Esophagus (tissue), 2 donors: ENCODE measurements around the gene NFIA. TPM values are rescaled to one million over a fixed set of nuclear protein-coding genes. Genes with fewer than 3 reads are reported as not detected.

Source experiments
- H3K27ac ChIP-seq, 2 donors: one replicate each; pipeline ENCODE4 v1.5.1; 2013; ENCODE audit warnings: low read depth in 2 of 2, mild to moderate bottlenecking in 2 of 2, inconsistent platforms in 1 of 2, low read length in 1 of 2, moderate library complexity in 1 of 2
- H3K27me3 ChIP-seq, 2 donors: one replicate each; pipeline ENCODE4 v1.6.1; 2013; ENCODE audit warnings: low read length in 2 of 2, control low read depth in 1 of 2, mild to moderate bottlenecking in 1 of 2; ENCODE audit not compliant: insufficient read depth in 2 of 2, control insufficient read depth in 1 of 2
- H3K36me3 ChIP-seq, 2 donors: one replicate each; pipeline ENCODE4 v1.6.1; 2013; ENCODE audit warnings: low read length in 1 of 2; ENCODE audit not compliant: control insufficient read depth in 2 of 2, insufficient read depth in 2 of 2
- H3K4me1 ChIP-seq, 2 donors: one replicate each; pipeline ENCODE4 v1.6.1; 2013; ENCODE audit warnings: low read length in 1 of 2; ENCODE audit not compliant: control insufficient read depth in 2 of 2, insufficient read depth in 2 of 2
- H3K4me3 ChIP-seq, 2 donors: one replicate each; pipeline ENCODE4 v1.5.1; 2013; ENCODE audit warnings: low read length in 2 of 2, mild to moderate bottlenecking in 2 of 2, low read depth in 1 of 2, moderate library complexity in 1 of 2
- H3K9me3 ChIP-seq, 2 donors: one replicate each; pipeline ENCODE4 v1.6.1; 2013; ENCODE audit warnings: mild to moderate bottlenecking in 2 of 2, low read depth in 1 of 2, low read length in 1 of 2, moderate library complexity in 1 of 2; ENCODE audit not compliant: control insufficient read depth in 2 of 2, insufficient read depth in 1 of 2
- WGBS, 2 donors: extraction: QIAGEN DNeasy Blood & Tissue Kit; methylation state at CpG; one replicate each; pipeline ENCODE4 v1.1.7; 2013; 5-methylcytosine and 5-hydroxymethylcytosine counted together
- polyA plus RNA-seq, 2 donors: library from polyadenylated mRNA; stranded (reverse); fragments of 200-250 nt; gene quantifications; one replicate each; pipeline ENCODE4 v1.2.3, GENCODE V29; 2013
- donor health status: healthy with polysubstance abuse.
- donor health status: Bipolar disorder and iron deficiency.

NFIA gene
- polyA plus RNA-seq, 2 donors: 9.0 to 11.0 TPM

DNA sequence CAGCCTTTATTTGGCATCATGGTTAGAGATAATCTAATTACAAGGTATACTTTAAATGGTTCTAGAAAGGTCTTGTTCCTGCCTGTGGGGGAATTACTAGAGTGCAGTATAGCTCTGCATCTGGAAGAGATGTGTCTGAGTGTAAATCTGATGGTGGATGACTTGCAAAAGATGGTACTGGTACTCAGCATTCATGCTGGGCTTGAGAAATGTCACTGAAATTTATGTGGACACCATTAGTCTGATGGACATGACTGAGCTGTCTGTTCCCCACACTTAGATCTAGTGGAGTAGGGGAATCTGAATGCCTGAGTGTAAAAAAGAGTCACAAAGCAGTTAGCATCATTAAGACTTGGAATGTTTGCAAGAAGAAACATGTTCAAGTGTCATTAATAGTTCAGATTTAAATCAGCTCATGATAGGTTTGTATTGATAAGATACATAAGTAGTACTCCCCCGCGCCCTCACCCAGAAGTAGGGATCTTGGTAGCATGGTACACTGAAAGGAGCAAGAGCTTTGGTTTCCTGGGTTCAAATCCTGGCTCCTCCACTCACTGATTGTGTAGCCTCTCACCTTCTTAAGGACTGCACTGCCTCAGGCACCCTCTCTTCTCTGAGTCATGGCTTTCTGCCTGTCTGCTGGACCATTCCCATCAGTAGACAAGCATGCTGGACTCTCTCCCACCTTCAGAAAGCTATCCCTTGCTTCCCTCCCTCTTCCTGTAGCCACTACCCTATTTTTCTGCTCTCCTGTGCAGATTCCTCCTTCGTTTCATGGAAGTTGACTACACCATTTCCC, 292.9 kb downstream of the NFIA start:
- Histone ChIP-seq H3K9me3 (no peaks in the 10 kb centered on the region), H3K36me3 (no peaks in the 10 kb centered on the region), H3K27me3 (no peaks in the 10 kb centered on the region), H3K4me1 (peaks cover 0 to 2% of the 10 kb centered on the region in 2 donors), H3K4me3 (no peak overlapping the region), H3K27ac (no peak overlapping the region)
- WGBS, 2 donors: 88 to 91% methylated on average over 3 of the region's 3 CpGs

DNA sequence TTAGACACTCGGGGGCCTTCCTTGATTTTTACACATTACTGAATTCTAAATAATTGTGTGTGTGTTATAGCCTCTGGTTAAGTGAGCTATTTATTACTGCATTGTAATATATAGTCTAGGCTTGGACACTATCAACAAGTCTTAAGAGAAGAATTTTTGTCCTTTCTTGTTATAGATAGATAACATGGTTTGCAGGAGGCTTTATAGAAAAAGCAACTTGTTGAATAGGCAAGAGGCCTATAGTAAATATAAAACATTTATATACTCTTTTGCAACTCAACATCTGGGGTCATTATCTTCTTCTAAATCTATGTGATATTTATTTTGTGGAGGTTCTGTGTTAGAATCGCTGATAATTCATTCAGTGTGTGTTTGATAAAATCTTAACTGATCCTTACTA, 293.8 kb downstream of the NFIA start:
- H3K9me3 ChIP-seq: no peaks in the 10 kb centered on the region
- H3K36me3 ChIP-seq: no peaks in the 10 kb centered on the region
- H3K4me1 ChIP-seq: peaks cover 0 to 2% of the 10 kb centered on the region in 2 donors
- 95 to 98% methylated on average over 2 of the region's 2 CpGs for WGBS, 2 donors
- no peaks in the 10 kb centered on the region for H3K27me3 ChIP-seq
- no peak overlapping the region for H3K27ac ChIP-seq
- H3K4me3 ChIP-seq: no peak overlapping the region

DNA sequence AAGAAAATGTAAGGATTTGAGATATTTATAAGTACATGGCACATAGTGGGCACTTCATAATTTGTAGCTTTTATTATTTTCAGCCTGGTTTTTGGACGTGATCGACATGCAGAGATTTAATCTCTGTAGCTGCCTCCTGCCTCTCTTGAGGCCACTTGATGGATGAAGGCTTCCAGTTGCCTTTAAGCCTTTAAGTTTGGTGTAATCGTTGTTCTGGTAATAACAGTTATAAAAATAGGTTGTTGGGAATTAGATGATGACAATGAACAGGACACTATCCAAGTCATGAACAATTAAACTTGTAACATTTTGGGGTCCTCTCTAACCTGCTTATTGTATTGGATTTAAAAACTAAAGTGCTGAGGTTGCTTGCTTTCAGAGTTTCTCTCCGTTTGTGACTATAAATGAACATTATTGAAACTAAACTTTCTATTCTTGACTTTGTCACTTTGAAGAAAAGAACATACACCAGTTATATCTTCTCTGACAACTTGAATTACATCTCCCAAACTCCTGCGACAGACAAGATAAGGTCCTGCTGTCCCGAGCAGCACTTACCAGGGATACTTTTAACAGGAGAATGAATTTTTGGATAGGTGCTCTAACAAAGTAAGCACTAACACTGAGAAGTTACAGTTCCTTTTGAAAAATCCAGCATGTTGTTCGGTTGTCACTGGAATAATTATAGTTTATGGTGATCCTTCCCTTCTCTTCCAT, 295.0 kb downstream of the NFIA start:
- Histone ChIP-seq H3K36me3 (no peaks in the 10 kb centered on the region), H3K27ac (no peak overlapping the region), H3K4me3 (no peak overlapping the region), H3K9me3 (no peaks in the 10 kb centered on the region), H3K27me3 (no peaks in the 10 kb centered on the region), H3K4me1 (peaks cover 0 to 2% of the 10 kb centered on the region in 2 donors)
- 79 to 85% methylated on average over 7 of the region's 7 CpGs for WGBS, 2 donors

GRCh38 chr1:61378494-61379180, 296.3 kb downstream of the NFIA start:
- H3K4me3 ChIP-seq: no peak overlapping the region
- no peak overlapping the region for H3K27ac ChIP-seq
- no peaks in the 10 kb centered on the region for H3K36me3 ChIP-seq
- H3K27me3 ChIP-seq: no peaks in the 10 kb centered on the region
- 64 to 75% methylated on average over 4 of the region's 4 CpGs for WGBS, 2 donors
- no peaks in the 10 kb centered on the region for H3K9me3 ChIP-seq
- H3K4me1 ChIP-seq: peaks cover 0 to 2% of the 10 kb centered on the region in 2 donors

GRCh38 chr1:61379693-61380092, 297.3 kb downstream of the NFIA start:
- WGBS, 2 donors: 92 to 93% methylated on average over 2 of the region's 2 CpGs
- Histone ChIP-seq H3K4me3 (no peak overlapping the region), H3K4me1 (peaks cover 0 to 2% of the 10 kb centered on the region in 2 donors), H3K27me3 (no peaks in the 10 kb centered on the region), H3K36me3 (peaks cover 0 to 1% of the 10 kb centered on the region in 2 donors), H3K9me3 (no peaks in the 10 kb centered on the region), H3K27ac (no peak overlapping the region)

DNA sequence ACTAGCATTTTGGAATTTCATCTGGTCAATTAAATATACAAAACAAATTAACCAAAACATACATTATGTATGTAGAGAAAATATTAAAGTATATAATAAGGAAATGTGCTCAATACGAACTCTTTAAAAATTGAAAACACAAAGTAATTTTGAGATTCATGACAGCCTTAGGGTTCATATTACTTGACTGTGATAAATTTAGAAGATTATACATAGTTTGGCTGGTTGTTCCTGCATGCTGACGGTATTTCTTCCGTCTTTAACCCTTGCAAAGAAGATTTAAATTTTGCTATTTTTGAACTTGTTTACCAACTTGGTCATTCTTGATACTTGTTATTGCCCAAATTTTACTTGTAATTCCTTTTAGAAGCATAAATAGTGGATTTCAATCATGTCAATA, 298.2 kb downstream of the NFIA start:
- no peak overlapping the region for H3K4me3 ChIP-seq
- WGBS, 2 donors: 83 to 87% methylated on average over 3 of the region's 3 CpGs
- peaks cover 0 to 1% of the 10 kb centered on the region in 2 donors for H3K4me1 ChIP-seq
- H3K27ac ChIP-seq: no peak overlapping the region
- H3K36me3 ChIP-seq: peaks cover 0 to 3% of the 10 kb centered on the region in 2 donors
- no peaks in the 10 kb centered on the region for H3K9me3 ChIP-seq
- H3K27me3 ChIP-seq: no peaks in the 10 kb centered on the region

DNA sequence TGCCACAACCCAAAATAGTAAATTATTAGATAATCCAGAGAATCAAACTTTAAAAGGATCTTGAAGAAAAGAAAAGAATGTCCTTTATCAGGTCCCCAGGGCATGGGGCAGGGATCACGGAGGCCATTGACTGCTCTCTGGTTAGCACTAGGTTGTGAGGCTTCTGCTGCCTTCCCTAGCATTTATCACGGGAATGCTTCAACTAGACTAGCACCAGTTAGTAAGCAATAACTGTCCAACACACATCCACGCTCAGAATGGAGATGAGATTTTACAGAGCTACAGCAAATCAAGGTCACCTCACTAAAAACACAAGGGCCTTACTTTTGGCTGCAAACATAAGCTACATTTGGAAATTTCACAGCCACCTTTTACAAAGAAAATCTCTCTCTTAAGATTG, 304.0 kb downstream of the NFIA start:
- no peak overlapping the region for H3K27ac ChIP-seq
- H3K27me3 ChIP-seq: no peaks in the 10 kb centered on the region
- 90 to 91% methylated on average over 3 of the region's 3 CpGs for WGBS, 2 donors
- peaks cover 0 to 3% of the 10 kb centered on the region in 2 donors for H3K4me1 ChIP-seq
- peaks cover 0 to 2% of the 10 kb centered on the region in 2 donors for H3K9me3 ChIP-seq
- H3K4me3 ChIP-seq: no peak overlapping the region
- peaks cover 0 to 7% of the 10 kb centered on the region in 2 donors for H3K36me3 ChIP-seq

GRCh38 chr1:61386770-61387169, 304.4 kb downstream of the NFIA start:
- WGBS, 2 donors: 93% methylated on average over 2 of the region's 2 CpGs
- Histone ChIP-seq H3K36me3 (peaks cover 0 to 7% of the 10 kb centered on the region in 2 donors), H3K4me3 (no peak overlapping the region), H3K27ac (no peak overlapping the region), H3K4me1 (peaks cover 0 to 3% of the 10 kb centered on the region in 2 donors), H3K27me3 (no peaks in the 10 kb centered on the region), H3K9me3 (peaks cover 0 to 2% of the 10 kb centered on the region in 2 donors)

GRCh38 chr1:61387829-61388228, 305.5 kb downstream of the NFIA start:
- Histone ChIP-seq H3K9me3 (peaks cover 0 to 2% of the 10 kb centered on the region in 2 donors), H3K36me3 (peaks cover 0 to 7% of the 10 kb centered on the region in 2 donors), H3K4me1 (peaks cover 0 to 5% of the 10 kb centered on the region in 2 donors), H3K27me3 (no peaks in the 10 kb centered on the region), H3K27ac (no peak overlapping the region), H3K4me3 (no peak overlapping the region)
- WGBS, 2 donors: 81 to 93% methylated on average over 3 of the region's 3 CpGs
